Measurements from ENCODE around the gene TMEM120B.

TMEM120B gene

DNA sequence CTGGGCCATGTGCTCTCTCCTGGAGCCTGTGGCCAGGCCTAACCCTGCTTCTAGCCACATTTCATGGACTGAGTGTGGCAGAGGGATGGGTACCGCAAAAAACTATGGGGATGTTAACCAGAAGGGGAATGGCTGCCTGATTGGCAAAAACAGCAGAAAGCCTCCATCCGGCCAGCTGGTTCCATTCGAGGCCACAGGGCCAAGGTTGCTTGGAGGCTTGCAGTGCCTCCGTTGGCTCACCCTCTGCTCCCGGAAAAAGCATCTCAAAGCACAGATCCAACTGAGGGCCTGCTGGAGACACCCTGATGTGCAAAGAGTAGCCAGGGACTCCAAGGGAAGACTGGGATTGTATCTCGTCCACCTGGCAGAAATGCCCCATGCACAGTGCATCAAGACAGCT lies 16.5 kb downstream of the TMEM120B start:
- ChIA-PET POLR2A (interaction anchor here (0.6 kb wide), 1 partner anchor 9 kb away, joined by 5 read pairs; no protein-coding TSS in a partner anchor), CTCF (interaction anchor here (1.0 kb wide), 1 partner anchor 65 kb away, joined by 5 read pairs; no protein-coding TSS in a partner anchor)
- no peaks in the 10 kb centered on the region for H3K9me3 ChIP-seq (ENCODE audit: control insufficient read depth, insufficient read depth, low read depth, low read length)
- H3K4me1 ChIP-seq (ENCODE audit: control insufficient read depth, insufficient read depth, low read length), result no peaks in the 10 kb centered on the region
- TF ChIP-seq, protein P1, sequence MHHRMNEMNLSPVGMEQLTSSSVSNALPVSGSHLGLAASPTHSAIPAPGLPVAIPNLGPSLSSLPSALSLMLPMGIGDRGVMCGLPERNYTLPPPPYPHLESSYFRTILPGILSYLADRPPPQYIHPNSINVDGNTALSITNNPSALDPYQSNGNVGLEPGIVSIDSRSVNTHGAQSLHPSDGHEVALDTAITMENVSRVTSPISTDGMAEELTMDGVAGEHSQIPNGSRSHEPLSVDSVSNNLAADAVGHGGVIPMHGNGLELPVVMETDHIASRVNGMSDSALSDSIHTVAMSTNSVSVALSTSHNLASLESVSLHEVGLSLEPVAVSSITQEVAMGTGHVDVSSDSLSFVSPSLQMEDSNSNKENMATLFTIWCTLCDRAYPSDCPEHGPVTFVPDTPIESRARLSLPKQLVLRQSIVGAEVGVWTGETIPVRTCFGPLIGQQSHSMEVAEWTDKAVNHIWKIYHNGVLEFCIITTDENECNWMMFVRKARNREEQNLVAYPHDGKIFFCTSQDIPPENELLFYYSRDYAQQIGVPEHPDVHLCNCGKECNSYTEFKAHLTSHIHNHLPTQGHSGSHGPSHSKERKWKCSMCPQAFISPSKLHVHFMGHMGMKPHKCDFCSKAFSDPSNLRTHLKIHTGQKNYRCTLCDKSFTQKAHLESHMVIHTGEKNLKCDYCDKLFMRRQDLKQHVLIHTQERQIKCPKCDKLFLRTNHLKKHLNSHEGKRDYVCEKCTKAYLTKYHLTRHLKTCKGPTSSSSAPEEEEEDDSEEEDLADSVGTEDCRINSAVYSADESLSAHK (tag by site-specific recombination; IDR thresholded peaks at IDR 0.05), result no peak
- TF ChIP-seq ZNF248 (tag by site-specific recombination; IDR thresholded peaks at IDR 0.05) (no peak), ZNF16 (tag by site-specific recombination; IDR thresholded peaks at IDR 0.05; ENCODE audit: low read depth) (no peak), ZNF114 (tag by site-specific recombination; IDR thresholded peaks at IDR 0.05) (no peak), ZNF48 (tag by site-specific recombination; IDR thresholded peaks at IDR 0.05) (no peak), IKZF3 (tag by site-specific recombination; IDR thresholded peaks at IDR 0.05) (no peak), ZNF654 (tag by site-specific recombination; IDR thresholded peaks at IDR 0.05; ENCODE audit: low read depth) (no peak)
- TF ChIP-seq, protein P2, sequence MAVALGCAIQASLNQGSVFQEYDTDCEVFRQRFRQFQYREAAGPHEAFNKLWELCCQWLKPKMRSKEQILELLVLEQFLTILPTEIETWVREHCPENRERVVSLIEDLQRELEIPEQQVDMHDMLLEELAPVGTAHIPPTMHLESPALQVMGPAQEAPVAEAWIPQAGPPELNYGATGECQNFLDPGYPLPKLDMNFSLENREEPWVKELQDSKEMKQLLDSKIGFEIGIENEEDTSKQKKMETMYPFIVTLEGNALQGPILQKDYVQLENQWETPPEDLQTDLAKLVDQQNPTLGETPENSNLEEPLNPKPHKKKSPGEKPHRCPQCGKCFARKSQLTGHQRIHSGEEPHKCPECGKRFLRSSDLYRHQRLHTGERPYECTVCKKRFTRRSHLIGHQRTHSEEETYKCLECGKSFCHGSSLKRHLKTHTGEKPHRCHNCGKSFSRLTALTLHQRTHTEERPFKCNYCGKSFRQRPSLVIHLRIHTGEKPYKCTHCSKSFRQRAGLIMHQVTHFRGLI (tag by site-specific recombination; IDR thresholded peaks at IDR 0.05), result no peak
- no peak overlapping the region for H3K27ac ChIP-seq (ENCODE audit: extremely low read depth, low read depth, low read length)
- H3K4me3 ChIP-seq (ENCODE audit: low read depth, low read length), result no peak overlapping the region
- no peaks in the 10 kb centered on the region; a peak in 1 of 3 replicates for H3K36me3 ChIP-seq (ENCODE audit: control insufficient read depth in 2 of 2, insufficient read depth in 1 of 2, low read length in 2 of 2)

DNA sequence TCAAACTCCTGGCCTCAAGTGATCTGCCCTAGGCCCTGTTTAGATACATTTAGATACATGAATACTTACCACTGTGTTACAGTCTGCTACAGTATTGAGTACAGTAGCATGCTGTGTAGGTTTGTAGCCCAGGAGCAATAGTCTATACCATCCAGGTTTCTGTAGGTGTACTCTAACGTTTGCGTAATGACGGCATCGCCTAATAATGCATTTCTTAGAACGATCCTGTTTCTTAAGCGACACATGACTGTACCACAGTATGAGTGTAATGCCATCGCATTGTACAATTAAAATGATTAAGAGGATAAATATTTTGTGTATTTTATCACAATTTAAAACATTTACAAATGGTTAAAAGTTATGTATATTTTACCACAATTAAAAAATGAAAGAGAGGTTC lies 18.9 kb downstream of the TMEM120B start:
- Histone ChIP-seq H3K27ac (ENCODE audit: extremely low read depth, low read depth, low read length) (no peak overlapping the region), H3K9me3 (ENCODE audit: control insufficient read depth, insufficient read depth, low read depth, low read length) (no peaks in the 10 kb centered on the region), H3K4me3 (ENCODE audit: low read depth, low read length) (no peak overlapping the region), H3K4me1 (ENCODE audit: control insufficient read depth, insufficient read depth, low read length) (no peaks in the 10 kb centered on the region), H3K36me3 (ENCODE audit: control insufficient read depth in 2 of 2, insufficient read depth in 1 of 2, low read length in 2 of 2) (no peaks in the 10 kb centered on the region)
- ChIA-PET POLR2A (no interaction called here), CTCF (no interaction called here)
- no peak for TF ChIP-seq ZNF146 (tag by site-specific recombination; IDR thresholded peaks at IDR 0.05)
- TF ChIP-seq SP7 (tag by site-specific recombination; IDR thresholded peaks at IDR 0.05), result no peak
- TF ChIP-seq ZNF529 (tag by site-specific recombination; IDR thresholded peaks at IDR 0.05; ENCODE audit: insufficient replicate concordance), result no peak
- no peak for TF ChIP-seq ZNF416 (tag by site-specific recombination; IDR thresholded peaks at IDR 0.05)
- no peak for TF ChIP-seq ZNF777 (tag by site-specific recombination; IDR thresholded peaks at IDR 0.05; ENCODE audit: borderline replicate concordance)
- TF ChIP-seq ZNF776 (tag by site-specific recombination; IDR thresholded peaks at IDR 0.05; ENCODE audit: borderline replicate concordance), result no peak
- no peak for TF ChIP-seq WT1 (tag by site-specific recombination; IDR thresholded peaks at IDR 0.05)
- TF ChIP-seq ZNF138 (tag by site-specific recombination; IDR thresholded peaks at IDR 0.05; ENCODE audit: borderline replicate concordance), result no peak
- no peak for TF ChIP-seq ZNF830 (tag by site-specific recombination; IDR thresholded peaks at IDR 0.05; ENCODE audit: low read depth)

DNA sequence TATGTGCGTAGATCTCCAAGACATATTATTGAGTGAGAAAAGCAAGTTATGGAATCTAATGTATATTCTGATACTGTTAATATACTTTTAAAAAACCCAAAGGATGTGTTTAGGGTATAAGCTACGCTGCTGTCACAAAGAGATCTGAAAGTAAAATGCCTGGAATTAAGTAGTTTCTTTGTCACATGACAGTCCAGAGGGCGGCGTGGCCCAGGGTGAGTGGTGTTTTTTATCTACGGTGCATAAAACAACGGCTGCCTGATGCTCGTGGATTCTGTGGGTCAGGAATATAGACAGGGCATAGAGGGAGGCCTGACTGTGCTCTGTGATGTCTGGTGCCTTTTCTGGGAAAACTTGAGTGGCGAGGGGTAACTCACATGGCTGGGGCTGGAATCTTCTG lies 21.3 kb downstream of the TMEM120B start:
- ChIA-PET POLR2A (no interaction called here), CTCF (no interaction called here)
- TF ChIP-seq ZNF184 (tag by site-specific recombination; IDR thresholded peaks at IDR 0.05) (no peak), ZNF280D (tag by site-specific recombination; IDR thresholded peaks at IDR 0.05) (no peak), ZNF140 (tag by site-specific recombination; IDR thresholded peaks at IDR 0.05) (no peak), TSHZ1 (tag by site-specific recombination; IDR thresholded peaks at IDR 0.05; ENCODE audit: borderline replicate concordance) (no peak), ZIC2 (tag by site-specific recombination; IDR thresholded peaks at IDR 0.05) (no peak), ZNF514 (tag by site-specific recombination; IDR thresholded peaks at IDR 0.05) (no peak)
- H3K9me3 ChIP-seq (ENCODE audit: control insufficient read depth, insufficient read depth, low read depth, low read length), result no peaks in the 10 kb centered on the region
- no peaks in the 10 kb centered on the region; a peak in 1 of 3 replicates for H3K36me3 ChIP-seq (ENCODE audit: control insufficient read depth in 2 of 2, insufficient read depth in 1 of 2, low read length in 2 of 2)
- no peaks in the 10 kb centered on the region for H3K4me1 ChIP-seq (ENCODE audit: control insufficient read depth, insufficient read depth, low read length)
- H3K4me3 ChIP-seq (ENCODE audit: low read depth, low read length), result no peak overlapping the region
- H3K27ac ChIP-seq (ENCODE audit: extremely low read depth, low read depth, low read length), result no peak overlapping the region

Measured in HEK293 (cell line).